T1000 (cell line): ENCODE data around the gene TRAF3.

Experiments
- DNase-seq: peaks from one replicate; lab custom pipeline; 2025; ENCODE audit warnings: mixed read lengths; lab: John Stamatoyannopoulos, UW

TRAF3 gene

DNA sequence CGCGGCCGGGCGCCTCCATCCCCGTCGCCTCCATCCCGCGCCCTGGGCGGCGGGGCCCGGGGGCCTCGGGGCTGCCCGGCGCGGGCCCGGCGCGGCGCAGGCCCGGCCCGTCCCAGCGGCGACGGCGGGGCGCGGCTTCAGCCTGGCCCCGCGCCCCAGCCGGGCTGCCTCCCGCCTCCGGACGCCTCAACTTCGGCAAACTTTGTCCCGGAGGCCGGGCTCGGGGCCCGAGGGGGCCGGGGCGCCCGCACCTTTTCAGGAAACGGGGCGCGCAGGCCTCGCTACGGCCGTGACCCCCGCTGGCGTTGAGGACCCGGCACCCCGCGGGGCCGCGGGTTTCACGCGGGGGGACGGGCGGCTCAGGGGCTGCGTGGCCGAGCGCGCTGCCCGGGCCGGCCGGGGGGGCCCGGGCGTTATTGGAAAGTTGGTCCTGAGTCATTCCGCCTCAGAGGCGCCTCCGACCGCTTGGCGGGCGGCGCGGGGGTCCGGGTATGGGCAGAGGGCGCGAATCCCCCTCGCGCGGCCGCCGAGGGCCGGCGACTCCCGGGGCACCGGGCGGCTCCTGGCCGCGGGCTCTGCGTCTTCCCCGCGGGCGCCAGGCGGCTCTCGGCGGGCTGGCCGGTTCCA lies 575 bp downstream of the TRAF3 start:
- no peak for DNase-seq

DNA sequence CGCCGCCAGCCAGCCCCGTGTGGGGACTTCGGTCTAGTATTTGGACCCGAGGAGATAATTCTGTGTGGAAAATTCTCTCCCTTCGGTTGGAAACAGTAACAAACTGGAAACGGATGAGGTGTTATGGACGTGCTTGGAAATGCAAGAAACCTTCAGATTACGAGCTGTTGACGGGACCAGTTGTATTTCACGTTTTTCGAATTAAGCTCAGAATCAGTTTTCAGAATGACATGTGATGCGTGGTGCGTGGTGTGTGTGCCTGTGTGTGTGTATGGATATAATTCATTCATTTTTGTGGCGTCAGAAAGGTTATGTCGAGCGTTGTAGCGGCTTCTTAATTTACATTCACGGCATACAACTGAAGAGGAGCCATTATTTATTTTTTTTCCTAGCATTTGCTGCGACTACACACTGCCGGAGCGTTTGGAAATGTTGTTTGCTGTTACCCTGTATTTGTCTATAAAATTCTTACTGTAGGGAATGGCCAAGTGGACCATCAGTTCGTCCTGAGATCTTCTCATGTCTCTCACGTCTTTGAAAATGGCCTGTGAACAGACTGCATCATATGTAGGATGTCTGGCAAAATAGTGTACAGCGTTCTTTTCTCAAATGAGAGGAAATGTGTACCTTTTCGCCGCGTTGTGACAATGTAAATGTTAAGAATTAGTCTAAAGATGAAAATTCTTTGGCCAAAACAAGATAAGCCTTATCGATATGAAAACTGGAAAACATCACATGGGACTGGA lies 1.3 kb downstream of the TRAF3 start:
- DNase-seq: no peak

- DNase-seq: no peak
These were observed 1.8 kb downstream of the TRAF3 start for GRCh38 chr14:102779084-102779462.

- DNase-seq: no peak
These were observed 2.5 kb downstream of the TRAF3 start for GRCh38 chr14:102779574-102780315.

DNA sequence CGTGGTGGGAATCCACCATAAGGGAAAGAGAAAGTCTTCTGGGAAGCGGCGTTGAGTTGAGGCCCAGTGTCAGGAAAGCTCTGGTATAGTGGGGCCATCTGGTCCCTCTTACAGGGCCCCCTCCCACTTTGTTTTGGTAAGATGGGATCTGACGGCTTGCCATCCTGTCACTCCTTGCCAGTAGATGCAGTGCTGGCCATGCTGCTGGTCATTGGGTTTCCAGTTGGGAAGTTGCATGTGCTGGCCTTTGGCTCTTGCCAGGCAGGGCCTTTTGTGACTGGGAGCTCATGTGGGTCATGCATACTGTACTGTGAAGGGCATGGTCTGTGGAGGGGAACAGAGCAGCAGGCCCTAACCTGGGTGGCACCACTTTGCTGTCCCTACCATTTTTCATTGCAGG lies 3.8 kb downstream of the TRAF3 start:
- DNase-seq: no peak

DNA sequence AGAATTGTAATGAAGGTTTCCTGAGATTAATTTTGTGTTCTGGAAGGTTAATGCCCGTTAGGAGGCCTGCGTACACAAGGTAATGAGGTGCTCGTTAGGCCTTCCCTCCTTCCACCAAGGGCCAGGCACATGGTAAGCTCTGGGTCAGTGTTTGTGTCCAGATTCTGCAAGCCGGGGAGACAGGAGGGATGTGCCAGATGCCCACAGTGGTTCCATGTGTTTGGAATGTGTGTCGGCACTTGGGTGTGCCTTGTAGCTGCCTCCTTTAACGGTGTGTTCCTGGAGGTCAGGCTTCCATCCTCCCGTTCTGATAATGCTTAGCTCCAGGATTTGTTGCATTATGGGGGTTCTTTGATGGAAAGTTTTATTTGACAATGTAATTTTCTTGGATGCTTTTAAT lies 5.7 kb downstream of the TRAF3 start:
- DNase-seq: no peak

DNA sequence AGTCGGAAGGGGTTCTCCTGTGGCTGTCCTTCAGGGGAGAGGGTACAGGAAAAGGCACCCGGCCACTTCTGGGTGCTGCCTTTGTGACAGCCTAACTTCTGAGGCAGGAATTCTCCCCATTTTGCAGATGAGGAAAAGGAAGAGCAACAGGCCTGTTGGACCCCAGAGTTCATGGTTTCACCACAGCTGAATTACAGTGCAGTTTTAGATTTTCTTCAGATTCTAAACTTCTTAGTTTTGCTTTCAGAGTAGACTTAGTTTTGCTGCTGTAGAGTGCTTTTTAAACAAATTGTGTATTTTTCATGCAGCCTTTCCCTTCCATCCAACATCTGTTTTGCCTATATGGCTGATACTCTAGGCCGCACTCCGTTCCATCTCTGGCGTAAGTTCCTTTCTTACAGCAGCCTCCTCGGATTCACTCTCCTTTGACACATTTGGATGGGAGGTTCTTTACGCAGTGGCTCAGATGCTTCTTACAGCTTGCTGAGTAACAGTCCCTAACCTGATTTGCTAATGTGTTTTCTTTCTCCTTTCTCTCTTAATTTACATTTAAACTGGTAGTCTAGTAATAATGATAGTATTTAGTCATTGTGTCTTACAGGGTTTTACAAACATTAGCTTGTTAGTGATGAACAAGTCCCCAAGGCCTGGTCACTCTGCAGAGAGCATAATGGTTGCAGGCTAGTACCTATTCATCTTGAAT lies 7.8 kb downstream of the TRAF3 start:
- no peak for DNase-seq

DNA sequence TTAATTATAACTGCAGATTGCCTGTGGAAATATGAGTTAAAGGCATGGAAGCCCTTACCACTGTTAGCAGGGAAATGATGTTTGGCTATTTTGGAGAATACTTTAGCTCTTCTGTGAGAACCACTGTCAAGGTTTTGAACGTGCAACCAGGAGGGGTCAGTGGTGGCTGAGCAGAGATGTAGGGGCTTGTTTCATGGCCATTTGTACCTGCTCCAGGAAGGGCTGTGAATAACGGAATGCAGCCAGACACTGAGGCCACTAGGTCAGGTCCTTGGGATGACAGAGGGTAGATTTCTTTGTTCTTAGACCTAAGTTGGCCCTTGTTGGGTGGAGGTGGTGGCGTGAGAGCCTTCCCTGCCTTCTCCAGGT lies 8.3 kb downstream of the TRAF3 start:
- DNase-seq: no peak

DNA sequence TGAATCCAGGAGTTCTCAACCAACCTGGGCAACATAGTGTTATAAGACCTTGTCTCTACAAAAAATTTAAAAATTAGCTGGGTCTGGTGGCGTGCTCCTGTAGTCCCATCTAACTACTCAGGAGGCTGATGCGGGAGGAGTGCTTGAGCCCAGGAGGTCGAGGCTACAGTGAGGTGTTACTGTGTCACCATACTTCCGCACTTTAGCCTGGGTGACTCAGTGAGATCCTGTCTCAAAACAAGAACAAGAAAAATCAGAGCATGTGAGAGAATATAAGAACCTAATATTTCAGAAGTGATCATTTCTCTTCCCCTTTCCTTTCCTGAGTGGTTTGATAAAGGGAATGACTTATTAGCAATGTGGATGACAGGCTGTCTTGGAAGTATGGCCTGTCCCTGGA lies 9.5 kb downstream of the TRAF3 start:
- DNase-seq: no peak

- no peak for DNase-seq
These were observed 12.1 kb downstream of the TRAF3 start for GRCh38 chr14:102789349-102789748.

DNA sequence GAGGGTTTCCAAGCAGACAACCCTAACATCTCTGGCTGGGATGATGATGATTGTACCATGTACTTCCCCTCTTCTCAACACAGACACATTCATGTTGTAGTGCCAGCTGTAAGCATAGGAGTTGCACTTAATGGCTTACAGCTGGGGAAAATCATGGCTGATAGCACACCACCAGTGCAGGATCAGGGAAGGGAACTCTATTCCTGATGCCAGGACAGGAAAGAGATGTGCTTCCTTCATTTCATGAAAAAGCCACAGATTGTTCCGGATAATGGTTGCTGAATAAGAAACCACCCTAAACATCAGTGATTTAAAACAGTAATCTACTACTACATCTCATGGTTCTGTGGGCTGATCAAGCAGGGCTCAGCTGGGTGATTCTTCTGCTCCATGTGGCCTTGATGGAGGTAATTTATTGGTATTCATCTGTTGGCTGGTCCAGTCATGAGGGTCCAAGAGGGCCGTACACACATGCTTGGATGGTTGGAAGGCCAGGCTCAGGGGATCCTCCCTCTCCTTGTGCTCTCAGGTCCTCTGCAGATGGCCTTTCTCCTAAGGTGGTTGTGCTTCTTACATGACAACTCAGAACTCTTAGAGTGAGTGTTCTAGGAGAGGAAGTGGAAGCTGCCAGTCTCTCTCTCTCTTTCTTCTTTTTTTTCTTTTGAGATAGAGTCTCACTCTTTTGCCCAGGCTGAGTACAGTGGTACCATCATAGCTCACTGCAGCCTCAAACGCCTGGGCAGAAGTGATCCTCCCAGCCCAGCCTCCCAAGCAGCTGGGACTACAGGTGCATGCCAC lies 16.5 kb downstream of the TRAF3 start:
- no peak for DNase-seq

DNA sequence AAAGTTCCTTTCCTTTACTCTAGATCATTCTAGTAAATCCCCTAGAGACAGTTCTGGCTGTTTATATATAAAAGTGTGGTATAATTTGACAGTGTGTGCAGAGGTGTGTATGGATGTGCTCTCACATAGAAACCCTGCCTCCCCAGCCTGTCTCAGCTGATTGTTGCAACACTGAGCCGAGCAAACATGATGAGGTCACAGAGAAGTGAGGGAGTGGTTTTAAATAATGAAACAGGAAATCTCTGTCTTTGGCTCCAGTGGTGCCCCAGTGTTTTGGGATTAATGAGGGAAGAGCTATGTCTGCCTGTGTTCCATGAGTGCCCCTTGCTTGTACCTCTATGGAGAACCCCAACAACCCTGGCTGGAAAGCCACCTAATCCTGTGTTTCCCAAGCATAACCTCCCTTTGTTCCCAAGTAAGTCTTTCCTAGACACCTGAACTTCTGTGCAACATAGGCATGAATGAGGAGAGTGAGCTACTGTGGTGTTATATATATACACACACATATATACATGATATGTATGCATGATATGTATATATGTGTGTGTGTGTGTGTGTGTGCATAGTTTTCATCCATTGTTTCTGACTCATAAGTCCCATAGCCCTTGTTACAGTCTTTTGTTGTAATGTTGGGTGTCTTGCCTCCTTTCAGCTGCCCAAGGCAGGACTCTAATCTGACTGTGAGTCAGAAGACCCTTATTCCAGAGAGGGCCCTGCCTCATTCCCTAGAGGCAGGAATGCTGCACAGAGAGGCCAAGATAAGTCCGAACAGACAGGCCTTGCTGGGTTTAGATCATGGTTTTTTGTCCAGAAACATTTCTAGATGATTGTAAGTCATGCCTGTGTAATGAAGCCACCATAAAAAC lies 18.0 kb downstream of the TRAF3 start:
- DNase-seq: no peak

- DNase-seq: no peak
These were observed 19.5 kb downstream of the TRAF3 start for GRCh38 chr14:102796661-102797190.

- DNase-seq: no peak
These were observed 21.7 kb downstream of the TRAF3 start for GRCh38 chr14:102798926-102799325.

DNA sequence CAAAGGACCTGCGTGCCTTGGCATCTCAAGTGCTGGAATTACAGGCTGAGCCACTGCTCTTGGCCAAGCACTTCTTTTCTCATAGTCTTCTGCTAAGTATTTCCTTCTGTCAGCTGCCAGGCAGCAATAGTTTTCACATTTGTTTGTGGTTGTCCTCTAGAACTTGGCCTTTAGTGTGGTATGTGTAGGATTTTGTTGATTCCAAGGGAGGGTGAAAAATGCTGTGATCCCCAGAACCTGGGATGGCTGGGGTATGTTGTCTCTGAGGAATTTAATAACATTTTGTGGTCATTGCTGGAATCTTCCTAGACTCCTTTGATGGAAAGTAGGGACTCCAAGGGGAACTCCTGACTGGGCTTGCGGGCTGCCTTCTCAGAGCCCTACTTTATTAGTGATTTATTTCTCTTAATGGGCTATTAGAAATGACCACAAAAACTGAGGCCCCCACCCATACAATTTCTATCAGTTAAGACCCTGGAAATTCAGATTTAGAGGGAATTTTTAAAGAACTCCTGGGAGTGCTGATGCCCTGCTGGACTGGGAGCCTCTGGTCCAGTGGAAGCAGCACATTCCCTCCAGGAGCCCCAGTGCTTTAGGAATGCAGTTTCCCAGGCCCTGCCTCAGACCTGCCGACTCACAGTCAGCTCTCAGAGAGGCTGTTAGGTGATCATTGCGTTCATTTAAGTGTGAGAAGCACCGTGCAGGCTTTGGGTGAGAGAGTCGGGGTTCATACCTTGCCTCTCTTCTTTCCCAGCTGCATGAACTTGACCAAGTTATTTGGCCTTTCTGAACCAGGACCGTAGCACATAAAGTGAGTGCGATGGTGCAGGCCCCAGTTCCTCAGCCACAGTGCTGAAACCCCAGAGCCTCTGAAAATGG lies 22.7 kb downstream of the TRAF3 start:
- DNase-seq: no peak

GRCh38 chr14:102802834-102803523 lies 25.7 kb downstream of the TRAF3 start:
- no peak for DNase-seq

DNA sequence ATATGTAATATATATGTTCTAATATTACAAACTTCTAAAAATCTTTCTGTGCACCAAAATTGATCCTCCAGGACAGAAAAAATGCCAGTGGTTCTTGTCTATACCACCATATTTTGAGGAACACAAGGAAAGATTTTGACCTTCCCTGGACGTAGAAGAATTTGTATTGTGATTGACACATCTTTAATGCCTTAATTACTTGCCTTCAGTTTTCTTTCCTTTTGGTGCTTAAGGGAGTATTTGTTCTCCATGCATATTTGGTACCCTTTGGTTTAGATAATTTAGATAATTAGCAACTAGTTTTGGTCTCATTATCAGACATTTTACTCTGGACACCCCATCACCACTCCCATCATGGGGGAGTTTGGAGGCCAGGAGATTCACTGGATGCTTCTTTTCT lies 27.6 kb downstream of the TRAF3 start:
- no peak for DNase-seq

DNA sequence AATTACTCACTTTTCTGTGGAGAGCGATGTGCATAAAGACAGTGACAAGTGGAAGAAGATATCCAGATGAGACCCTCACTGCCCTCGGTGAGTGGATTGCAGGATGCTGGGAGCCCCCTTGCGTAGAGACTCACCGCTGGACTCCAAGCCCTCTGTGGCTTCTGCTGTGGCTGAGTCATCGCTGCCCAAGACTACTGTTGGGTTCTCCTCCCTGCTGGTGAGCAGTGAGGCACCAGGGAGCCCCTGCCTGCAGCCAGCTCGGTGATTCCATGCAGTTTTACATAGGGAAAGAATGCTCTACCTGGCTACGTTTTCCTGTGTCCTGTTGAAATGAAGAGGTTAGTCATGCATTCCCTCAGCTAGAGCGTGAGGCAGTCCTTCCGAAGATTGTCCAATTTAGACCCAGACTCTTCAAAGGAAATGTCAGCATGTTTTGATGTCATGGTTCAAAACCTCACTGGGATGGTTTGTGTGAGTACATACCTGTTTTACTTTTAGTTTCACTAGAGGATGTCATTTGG lies 28.2 kb downstream of the TRAF3 start:
- DNase-seq: no peak

DNA sequence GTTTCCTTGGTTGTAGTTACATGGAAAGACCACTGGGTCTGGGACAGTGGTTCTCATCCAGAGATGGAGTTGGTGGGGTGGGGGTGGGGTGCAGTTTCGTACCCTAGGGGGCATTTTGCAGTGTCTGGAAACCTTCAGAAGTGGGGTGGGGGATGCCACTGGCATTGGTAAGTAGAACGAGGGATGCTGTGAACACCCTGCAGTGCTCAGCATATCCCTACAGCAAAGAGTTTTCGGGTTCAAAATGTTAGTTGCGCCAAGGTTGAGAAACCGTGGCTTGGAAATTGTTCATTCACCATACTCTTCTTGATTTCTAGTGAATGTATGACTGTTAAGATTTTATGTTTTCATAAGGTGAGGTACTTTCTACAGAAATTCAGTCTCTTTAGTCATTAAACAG lies 28.7 kb downstream of the TRAF3 start:
- DNase-seq: no peak
